Measurements from ENCODE around the gene RAB9A. TPM values are rescaled to one million over a fixed set of nuclear protein-coding genes. Genes with fewer than 3 reads are reported as not detected.

RAB9A gene
- total and polyA plus RNA-seq, 10 of the 15 experiments (the other 5 are each of a cell fraction or from before 2014, with no cell fraction given), result 42.1 to 142 (median 49.9) TPM

DNA sequence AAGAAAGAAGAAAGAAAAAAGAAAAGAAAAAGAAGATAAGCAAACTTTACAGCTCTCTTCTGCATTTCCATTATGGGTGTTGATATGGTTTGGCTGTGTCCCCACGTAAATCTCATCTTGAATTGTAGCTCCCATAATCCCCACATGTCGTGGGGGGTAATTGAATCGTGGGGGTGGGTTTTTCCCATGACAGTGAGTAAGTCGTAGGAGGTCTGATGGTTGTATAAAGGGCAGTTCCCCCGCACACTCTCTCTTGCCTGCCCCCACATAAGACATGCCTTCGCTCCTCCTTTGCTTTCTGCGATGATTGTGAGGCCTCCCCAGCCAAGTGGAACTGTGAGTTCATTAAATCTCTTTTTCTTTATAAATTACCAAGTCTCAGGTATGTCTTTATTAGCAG, 7.3 kb upstream of the RAB9A start:
- SMC1A ChIA-PET (ENCODE audit: uncharacterized antibody, unreplicated experiment), result interaction anchor here (1.3 kb wide), 1 partner anchor 19 kb away, joined by 3 read pairs; no protein-coding TSS in a partner anchor
- POLR2A ChIA-PET, result no interaction called here
- no peak overlapping the region for H3K27ac ChIP-seq (ENCODE audit: control insufficient read depth, insufficient read depth)
- H4K20me1 ChIP-seq (ENCODE audit: control insufficient read depth, insufficient read depth), result no peaks in the 10 kb centered on the region
- RAD21 ChIA-PET (ENCODE audit: unreplicated experiment), result interaction anchor here (0.6 kb wide), 1 partner anchor 1646 kb away, joined by 3 read pairs; no protein-coding TSS in a partner anchor
- no peaks in the 10 kb centered on the region for H3K27me3 ChIP-seq (replicated peaks in 1 of 2; ENCODE audit: control insufficient read depth in 2 of 2, insufficient read depth in 2 of 2, low read length in 1 of 2)
- TF ChIP-seq GATAD2B (conservative IDR thresholded peaks at IDR 0.05; ENCODE audit: low read depth) (no peak), HDAC2 (IDR thresholded peaks at IDR 0.05) (no peak), SMAD1 (IDR thresholded peaks at IDR 0.05; ENCODE audit: low read depth, partially characterized antibody) (no peak), POLR2AphosphoS2 (IDR thresholded peaks at IDR 0.05; ENCODE audit: low read depth, low read length) (no peak), CBFB (IDR thresholded peaks at IDR 0.05; ENCODE audit: low read depth) (no peak), TBL1XR1 (IDR thresholded peaks at IDR 0.05; ENCODE audit: low read depth, low read length) (no peak), TCF3 (IDR thresholded peaks at IDR 0.05; ENCODE audit: borderline replicate concordance, insufficient read depth, low read depth, low read length) (no peak)
- TF ChIP-seq, protein P1, sequence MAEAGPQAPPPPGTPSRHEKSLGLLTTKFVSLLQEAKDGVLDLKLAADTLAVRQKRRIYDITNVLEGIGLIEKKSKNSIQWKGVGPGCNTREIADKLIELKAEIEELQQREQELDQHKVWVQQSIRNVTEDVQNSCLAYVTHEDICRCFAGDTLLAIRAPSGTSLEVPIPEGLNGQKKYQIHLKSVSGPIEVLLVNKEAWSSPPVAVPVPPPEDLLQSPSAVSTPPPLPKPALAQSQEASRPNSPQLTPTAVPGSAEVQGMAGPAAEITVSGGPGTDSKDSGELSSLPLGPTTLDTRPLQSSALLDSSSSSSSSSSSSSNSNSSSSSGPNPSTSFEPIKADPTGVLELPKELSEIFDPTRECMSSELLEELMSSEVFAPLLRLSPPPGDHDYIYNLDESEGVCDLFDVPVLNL (IDR thresholded peaks at IDR 0.05; ENCODE audit: low read depth, low read length), result no peak
- TF ChIP-seq, protein P2, sequence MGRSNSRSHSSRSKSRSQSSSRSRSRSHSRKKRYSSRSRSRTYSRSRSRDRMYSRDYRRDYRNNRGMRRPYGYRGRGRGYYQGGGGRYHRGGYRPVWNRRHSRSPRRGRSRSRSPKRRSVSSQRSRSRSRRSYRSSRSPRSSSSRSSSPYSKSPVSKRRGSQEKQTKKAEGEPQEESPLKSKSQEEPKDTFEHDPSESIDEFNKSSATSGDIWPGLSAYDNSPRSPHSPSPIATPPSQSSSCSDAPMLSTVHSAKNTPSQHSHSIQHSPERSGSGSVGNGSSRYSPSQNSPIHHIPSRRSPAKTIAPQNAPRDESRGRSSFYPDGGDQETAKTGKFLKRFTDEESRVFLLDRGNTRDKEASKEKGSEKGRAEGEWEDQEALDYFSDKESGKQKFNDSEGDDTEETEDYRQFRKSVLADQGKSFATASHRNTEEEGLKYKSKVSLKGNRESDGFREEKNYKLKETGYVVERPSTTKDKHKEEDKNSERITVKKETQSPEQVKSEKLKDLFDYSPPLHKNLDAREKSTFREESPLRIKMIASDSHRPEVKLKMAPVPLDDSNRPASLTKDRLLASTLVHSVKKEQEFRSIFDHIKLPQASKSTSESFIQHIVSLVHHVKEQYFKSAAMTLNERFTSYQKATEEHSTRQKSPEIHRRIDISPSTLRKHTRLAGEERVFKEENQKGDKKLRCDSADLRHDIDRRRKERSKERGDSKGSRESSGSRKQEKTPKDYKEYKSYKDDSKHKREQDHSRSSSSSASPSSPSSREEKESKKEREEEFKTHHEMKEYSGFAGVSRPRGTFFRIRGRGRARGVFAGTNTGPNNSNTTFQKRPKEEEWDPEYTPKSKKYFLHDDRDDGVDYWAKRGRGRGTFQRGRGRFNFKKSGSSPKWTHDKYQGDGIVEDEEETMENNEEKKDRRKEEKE (IDR thresholded peaks at IDR 0.05), result no peak
- TF ChIP-seq, protein P3, sequence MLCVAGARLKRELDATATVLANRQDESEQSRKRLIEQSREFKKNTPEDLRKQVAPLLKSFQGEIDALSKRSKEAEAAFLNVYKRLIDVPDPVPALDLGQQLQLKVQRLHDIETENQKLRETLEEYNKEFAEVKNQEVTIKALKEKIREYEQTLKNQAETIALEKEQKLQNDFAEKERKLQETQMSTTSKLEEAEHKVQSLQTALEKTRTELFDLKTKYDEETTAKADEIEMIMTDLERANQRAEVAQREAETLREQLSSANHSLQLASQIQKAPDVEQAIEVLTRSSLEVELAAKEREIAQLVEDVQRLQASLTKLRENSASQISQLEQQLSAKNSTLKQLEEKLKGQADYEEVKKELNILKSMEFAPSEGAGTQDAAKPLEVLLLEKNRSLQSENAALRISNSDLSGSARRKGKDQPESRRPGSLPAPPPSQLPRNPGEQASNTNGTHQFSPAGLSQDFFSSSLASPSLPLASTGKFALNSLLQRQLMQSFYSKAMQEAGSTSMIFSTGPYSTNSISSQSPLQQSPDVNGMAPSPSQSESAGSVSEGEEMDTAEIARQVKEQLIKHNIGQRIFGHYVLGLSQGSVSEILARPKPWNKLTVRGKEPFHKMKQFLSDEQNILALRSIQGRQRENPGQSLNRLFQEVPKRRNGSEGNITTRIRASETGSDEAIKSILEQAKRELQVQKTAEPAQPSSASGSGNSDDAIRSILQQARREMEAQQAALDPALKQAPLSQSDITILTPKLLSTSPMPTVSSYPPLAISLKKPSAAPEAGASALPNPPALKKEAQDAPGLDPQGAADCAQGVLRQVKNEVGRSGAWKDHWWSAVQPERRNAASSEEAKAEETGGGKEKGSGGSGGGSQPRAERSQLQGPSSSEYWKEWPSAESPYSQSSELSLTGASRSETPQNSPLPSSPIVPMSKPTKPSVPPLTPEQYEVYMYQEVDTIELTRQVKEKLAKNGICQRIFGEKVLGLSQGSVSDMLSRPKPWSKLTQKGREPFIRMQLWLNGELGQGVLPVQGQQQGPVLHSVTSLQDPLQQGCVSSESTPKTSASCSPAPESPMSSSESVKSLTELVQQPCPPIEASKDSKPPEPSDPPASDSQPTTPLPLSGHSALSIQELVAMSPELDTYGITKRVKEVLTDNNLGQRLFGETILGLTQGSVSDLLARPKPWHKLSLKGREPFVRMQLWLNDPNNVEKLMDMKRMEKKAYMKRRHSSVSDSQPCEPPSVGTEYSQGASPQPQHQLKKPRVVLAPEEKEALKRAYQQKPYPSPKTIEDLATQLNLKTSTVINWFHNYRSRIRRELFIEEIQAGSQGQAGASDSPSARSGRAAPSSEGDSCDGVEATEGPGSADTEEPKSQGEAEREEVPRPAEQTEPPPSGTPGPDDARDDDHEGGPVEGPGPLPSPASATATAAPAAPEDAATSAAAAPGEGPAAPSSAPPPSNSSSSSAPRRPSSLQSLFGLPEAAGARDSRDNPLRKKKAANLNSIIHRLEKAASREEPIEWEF (IDR thresholded peaks at IDR 0.05; ENCODE audit: insufficient replicate concordance, low read depth, low read length), result no peak
- DNase-seq (ENCODE audit: low read depth, low spot score), result no peak
- no peaks in the 10 kb centered on the region; the same call in 2 of the 3 replicates for H3K9me3 ChIP-seq (replicated peaks; ENCODE audit: control insufficient read depth, insufficient read depth, low read length)
- FAIRE-seq, result no peak
- no peak overlapping the region for H3K4me3 ChIP-seq
- CTCF ChIA-PET, result interaction anchor here (0.6 kb wide), 1 partner anchor 10 kb away, joined by 3 read pairs; no protein-coding TSS in a partner anchor
- H3K9ac ChIP-seq (ENCODE audit: control insufficient read depth, insufficient read depth, low read length), result no peak overlapping the region
- 65% methylated on average over 7 of the region's 7 CpGs for WGBS (ENCODE audit: insufficient coverage, insufficient replicate concordance, low lambda C conversion rate, missing lambda C conversion rate)
- intact Hi-C loops (cut with micrococcal nuclease; ENCODE audit: unreplicated experiment), result no loop called here
- no peak overlapping the region for H2AFZ ChIP-seq (ENCODE audit: control insufficient read depth, low read depth, low read length)
- ATAC-seq, result no peak
- no peaks in the 10 kb centered on the region for H3K79me2 ChIP-seq (ENCODE audit: control insufficient read depth, insufficient read depth, low read length)
- in situ Hi-C loops (cut with MboI), result no loop called here
- no peaks in the 10 kb centered on the region for H3K36me3 ChIP-seq (ENCODE audit: control insufficient read depth in 2 of 2, insufficient read depth in 2 of 2, low read length in 1 of 2)
- H3K4me1 ChIP-seq (ENCODE audit: control insufficient read depth, insufficient read depth, low read length), result peaks cover 7% of the 10 kb centered on the region; the same call in 1 of the 2 replicates
- H3K4me2 ChIP-seq (ENCODE audit: control insufficient read depth, insufficient read depth), result no peak overlapping the region
- BruUV-seq (replicated peaks), result no TSS peak
